Measurements from ENCODE around the gene GIMAP6. TPM values are rescaled to one million over a fixed set of nuclear protein-coding genes. Genes with fewer than 3 reads are reported as not detected.

The GIMAP6 gene
- total RNA-seq, 1 donor from 2014 or later: not detected

DNA sequence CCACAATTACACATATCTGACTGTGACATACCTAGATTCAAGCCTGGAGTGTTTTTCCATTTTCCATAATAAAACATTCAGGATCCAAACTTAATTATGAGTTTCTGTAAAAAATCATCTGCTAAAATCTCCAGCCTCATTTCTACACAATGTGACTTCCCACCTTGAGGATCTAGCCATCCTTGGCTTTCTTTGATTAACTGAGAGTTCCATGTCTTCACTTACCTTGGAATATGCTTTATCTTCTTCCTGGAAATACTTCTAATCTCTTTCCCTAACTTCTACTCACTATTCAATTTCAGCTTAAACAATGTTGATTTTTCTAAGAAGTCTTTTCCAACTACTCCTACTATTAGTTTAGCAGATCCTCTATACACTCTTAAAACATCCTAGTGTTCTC is 36.8 kb upstream of the GIMAP6 start:
- no peaks in the 10 kb centered on the region for H3K4me1 Mint-ChIP-seq (ENCODE audit: low read depth, unreplicated experiment)
- no peak overlapping the region for H3K4me3 Mint-ChIP-seq (ENCODE audit: unreplicated experiment)
- H3K27ac Mint-ChIP-seq (ENCODE audit: unreplicated experiment): no peak overlapping the region
- H3K9me3 Mint-ChIP-seq (ENCODE audit: unreplicated experiment): no peaks in the 10 kb centered on the region
- TF ChIP-seq, protein P1, sequence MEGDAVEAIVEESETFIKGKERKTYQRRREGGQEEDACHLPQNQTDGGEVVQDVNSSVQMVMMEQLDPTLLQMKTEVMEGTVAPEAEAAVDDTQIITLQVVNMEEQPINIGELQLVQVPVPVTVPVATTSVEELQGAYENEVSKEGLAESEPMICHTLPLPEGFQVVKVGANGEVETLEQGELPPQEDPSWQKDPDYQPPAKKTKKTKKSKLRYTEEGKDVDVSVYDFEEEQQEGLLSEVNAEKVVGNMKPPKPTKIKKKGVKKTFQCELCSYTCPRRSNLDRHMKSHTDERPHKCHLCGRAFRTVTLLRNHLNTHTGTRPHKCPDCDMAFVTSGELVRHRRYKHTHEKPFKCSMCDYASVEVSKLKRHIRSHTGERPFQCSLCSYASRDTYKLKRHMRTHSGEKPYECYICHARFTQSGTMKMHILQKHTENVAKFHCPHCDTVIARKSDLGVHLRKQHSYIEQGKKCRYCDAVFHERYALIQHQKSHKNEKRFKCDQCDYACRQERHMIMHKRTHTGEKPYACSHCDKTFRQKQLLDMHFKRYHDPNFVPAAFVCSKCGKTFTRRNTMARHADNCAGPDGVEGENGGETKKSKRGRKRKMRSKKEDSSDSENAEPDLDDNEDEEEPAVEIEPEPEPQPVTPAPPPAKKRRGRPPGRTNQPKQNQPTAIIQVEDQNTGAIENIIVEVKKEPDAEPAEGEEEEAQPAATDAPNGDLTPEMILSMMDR (IDR thresholded peaks at IDR 0.05; ENCODE audit: partially characterized antibody, unreplicated experiment): no peak
- no peaks in the 10 kb centered on the region for H3K27me3 Mint-ChIP-seq (ENCODE audit: unreplicated experiment)
- no peak for DNase-seq
- H3K36me3 Mint-ChIP-seq (ENCODE audit: unreplicated experiment): peaks cover 5% of the 10 kb centered on the region

DNA sequence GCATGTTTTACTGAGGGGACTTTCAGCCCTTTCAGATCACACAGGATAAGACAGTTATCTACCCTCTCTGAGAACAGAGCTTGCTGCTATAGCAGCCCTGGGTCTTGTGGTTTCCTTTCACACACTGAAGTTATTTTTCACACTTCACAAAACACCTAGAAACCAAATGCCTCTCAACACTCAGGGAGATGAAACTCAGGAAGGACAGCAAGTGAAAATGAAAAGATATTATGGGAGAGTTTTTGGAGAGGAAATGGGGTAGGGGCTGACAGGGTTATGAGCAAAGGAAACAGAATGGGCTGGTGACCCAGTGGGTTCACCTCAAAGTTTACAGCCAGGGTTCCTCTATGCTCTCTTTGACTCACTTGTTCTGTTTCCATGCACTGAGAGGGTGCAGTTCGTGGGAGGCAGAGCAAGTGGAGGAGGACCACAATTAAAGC is 36.3 kb upstream of the GIMAP6 start:
- H3K9me3 Mint-ChIP-seq (ENCODE audit: unreplicated experiment): no peaks in the 10 kb centered on the region
- no peak overlapping the region for H3K27ac Mint-ChIP-seq (ENCODE audit: unreplicated experiment)
- H3K4me3 Mint-ChIP-seq (ENCODE audit: unreplicated experiment): no peak overlapping the region
- DNase-seq: no peak
- no peaks in the 10 kb centered on the region for H3K27me3 Mint-ChIP-seq (ENCODE audit: unreplicated experiment)
- TF ChIP-seq, protein P1 (IDR thresholded peaks at IDR 0.05; ENCODE audit: partially characterized antibody, unreplicated experiment): no peak
- peaks cover 5% of the 10 kb centered on the region for H3K36me3 Mint-ChIP-seq (ENCODE audit: unreplicated experiment)
- no peaks in the 10 kb centered on the region for H3K4me1 Mint-ChIP-seq (ENCODE audit: low read depth, unreplicated experiment)

DNA sequence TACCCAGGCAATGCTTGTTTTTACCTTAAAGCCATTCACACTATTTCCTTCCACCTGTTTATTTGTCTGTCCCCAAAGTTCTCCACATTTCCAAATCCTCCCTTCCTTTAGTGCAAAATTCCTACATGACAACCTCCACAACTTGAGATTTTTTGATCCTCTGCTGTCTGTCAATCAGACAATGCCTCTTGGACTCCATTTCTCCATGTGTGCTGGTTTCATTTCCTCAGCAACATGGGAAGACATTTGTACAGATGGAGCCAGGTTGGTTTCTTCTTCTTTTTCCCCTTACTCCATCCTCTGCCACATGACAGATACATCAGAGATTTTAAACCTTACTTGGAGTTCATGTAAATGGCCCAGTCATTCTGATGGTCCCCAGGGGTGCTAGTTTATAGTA is 34.2 kb upstream of the GIMAP6 start:
- no peaks in the 10 kb centered on the region for H3K9me3 Mint-ChIP-seq (ENCODE audit: unreplicated experiment)
- peaks cover 5% of the 10 kb centered on the region for H3K36me3 Mint-ChIP-seq (ENCODE audit: unreplicated experiment)
- H3K4me1 Mint-ChIP-seq (ENCODE audit: low read depth, unreplicated experiment): no peaks in the 10 kb centered on the region
- DNase-seq: no peak
- TF ChIP-seq, protein P1 (IDR thresholded peaks at IDR 0.05; ENCODE audit: partially characterized antibody, unreplicated experiment): no peak
- no peak overlapping the region for H3K4me3 Mint-ChIP-seq (ENCODE audit: unreplicated experiment)
- peaks cover 1% of the 10 kb centered on the region for H3K27me3 Mint-ChIP-seq (ENCODE audit: unreplicated experiment)
- no peak overlapping the region for H3K27ac Mint-ChIP-seq (ENCODE audit: unreplicated experiment)

DNA sequence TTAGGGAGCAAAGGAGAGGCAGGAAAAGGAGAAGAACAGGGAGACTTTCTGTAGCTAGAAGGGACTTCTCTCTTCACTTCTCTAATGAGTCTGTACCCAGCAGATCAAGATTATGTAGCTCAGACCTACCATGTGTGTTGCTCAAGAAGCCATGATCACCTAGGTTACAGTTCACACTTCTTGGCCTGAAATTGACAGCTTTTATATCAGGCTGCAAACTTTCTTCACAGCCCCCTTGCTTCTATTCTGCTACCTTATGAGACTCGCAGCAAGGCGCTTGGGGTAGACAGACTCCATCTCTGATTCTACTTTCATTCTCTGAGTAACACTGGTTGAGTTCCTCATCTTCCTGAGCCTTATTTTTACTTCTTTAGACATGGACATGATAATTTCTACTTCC is 33.7 kb upstream of the GIMAP6 start:
- peaks cover 5% of the 10 kb centered on the region for H3K36me3 Mint-ChIP-seq (ENCODE audit: unreplicated experiment)
- no peaks in the 10 kb centered on the region for H3K4me1 Mint-ChIP-seq (ENCODE audit: low read depth, unreplicated experiment)
- no peak overlapping the region for H3K4me3 Mint-ChIP-seq (ENCODE audit: unreplicated experiment)
- no peak for DNase-seq
- H3K27ac Mint-ChIP-seq (ENCODE audit: unreplicated experiment): no peak overlapping the region
- TF ChIP-seq, protein P1 (IDR thresholded peaks at IDR 0.05; ENCODE audit: partially characterized antibody, unreplicated experiment): no peak
- H3K9me3 Mint-ChIP-seq (ENCODE audit: unreplicated experiment): no peaks in the 10 kb centered on the region
- peaks cover 1% of the 10 kb centered on the region for H3K27me3 Mint-ChIP-seq (ENCODE audit: unreplicated experiment)

DNA sequence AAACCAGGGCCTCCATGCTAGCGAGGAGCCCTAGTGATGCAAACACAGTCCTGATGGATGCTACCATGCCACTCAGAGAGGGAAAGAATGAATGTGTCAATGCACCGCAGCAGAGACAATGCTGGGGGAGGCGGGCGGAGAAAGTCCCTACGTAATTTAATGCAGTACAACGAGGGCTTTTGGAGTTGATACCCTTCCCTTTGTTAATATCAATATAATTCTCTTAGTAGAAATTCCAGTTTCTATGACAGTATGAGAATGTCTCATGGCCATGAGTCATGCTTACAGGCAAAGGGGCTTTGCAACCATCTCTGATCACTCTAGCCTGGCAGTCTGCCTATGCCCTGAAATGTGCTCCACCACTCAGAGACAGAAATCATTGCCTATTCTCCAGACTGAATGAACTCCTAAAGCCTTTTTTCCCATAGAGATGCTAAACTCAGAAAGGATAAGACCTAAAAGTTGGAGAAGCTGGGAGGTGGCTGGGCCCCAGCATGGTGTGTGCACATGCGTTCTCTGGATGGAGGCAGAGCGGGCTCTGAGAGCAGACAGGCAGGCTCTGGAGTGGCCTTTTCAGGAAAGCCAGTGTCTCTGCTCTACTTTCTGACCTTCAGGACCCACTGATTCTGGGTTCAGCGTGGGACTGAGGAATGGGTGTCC is 33.0 kb upstream of the GIMAP6 start:
- Mint-ChIP-seq H3K27me3 (ENCODE audit: unreplicated experiment) (peaks cover 1% of the 10 kb centered on the region), H3K36me3 (ENCODE audit: unreplicated experiment) (peaks cover 5% of the 10 kb centered on the region), H3K27ac (ENCODE audit: unreplicated experiment) (no peak overlapping the region), H3K4me3 (ENCODE audit: unreplicated experiment) (no peak overlapping the region), H3K4me1 (ENCODE audit: low read depth, unreplicated experiment) (no peaks in the 10 kb centered on the region), H3K9me3 (ENCODE audit: unreplicated experiment) (no peaks in the 10 kb centered on the region)
- TF ChIP-seq, protein P1 (IDR thresholded peaks at IDR 0.05; ENCODE audit: partially characterized antibody, unreplicated experiment): no peak
- DNase-seq: no peak
